T-cell (primary cell): ENCODE data around the gene GALNT11. TPM values are rescaled to one million over a fixed set of nuclear protein-coding genes. Genes with fewer than 3 reads are reported as not detected.

Experiments
- ATAC-seq, 4 experiments: fragments of 200-7000 bp in 3 of 4; fragments of 150-1000 bp in 1 of 4; cut with Tn5 transposase; replicated peaks in 1 of 4; 1 replicate in 3 of 4; 2 replicates in 1 of 4; pipeline ENCODE4 v1.10.0; 2021; ENCODE audit warnings: moderate library complexity in 3 of 4, mild to moderate bottlenecking in 2 of 4, moderate number of reproducible peaks in 1 of 4
- CTCF ChIA-PET, 2 donors: fragments of 300-600 bp; sonication (Branson Sonifier 250); formaldehyde crosslinking; loops; one replicate each; lab custom pipeline; 2022; ENCODE audit warnings: antibody characterized with exemption in 2 of 2; lab: Charles Lee
- POLR2A ChIA-PET, 2 donors: fragments of 300-600 bp; sonication (Branson Sonifier 250); formaldehyde crosslinking; loops; one replicate each; lab custom pipeline; 2022; ENCODE audit warnings: antibody characterized with exemption in 2 of 2; lab: Charles Lee
- DNase-seq, 35 experiments: peaks; one replicate each; pipeline versions ENCODE4 v3.0.0 to v3.0.0-alpha.2; 2013 to 2023
- H3K27ac ChIP-seq: one replicate; pipeline ENCODE4 v1.5.1; 2013; ENCODE audit warnings: low read length
- H3K27me3 ChIP-seq, 2 experiments: replicated peaks in 1 of 2; 1 replicate in 1 of 2; 2 replicates in 1 of 2; pipeline versions ENCODE4 v1.6.1 to v1.7.0; 2013; ENCODE audit warnings: low read length in 1 of 2, mixed read lengths in 1 of 2; ENCODE audit not compliant: control insufficient read depth in 2 of 2, insufficient read depth in 2 of 2; ENCODE audit errors: extremely low read depth in 1 of 2
- H3K36me3 ChIP-seq, 2 donors: 1 replicate in 1 of 2; 2 replicates in 1 of 2; pipeline versions ENCODE4 v1.6.1 to v1.7.0; 2013; ENCODE audit warnings: low read length in 1 of 2; ENCODE audit not compliant: control insufficient read depth in 2 of 2, insufficient read depth in 1 of 2; ENCODE audit errors: extremely low read depth in 1 of 2
- H3K4me1 ChIP-seq, 2 experiments: 1 replicate in 1 of 2; 2 replicates in 1 of 2; pipeline versions ENCODE4 v1.6.1 to v1.7.0; 2013; ENCODE audit warnings: low read length in 2 of 2, mixed read lengths in 1 of 2; ENCODE audit not compliant: insufficient read depth in 2 of 2, control insufficient read depth in 1 of 2; ENCODE audit errors: extremely low read depth in 1 of 2
- H3K4me3 ChIP-seq, 2 donors: 1 replicate in 1 of 2; 2 replicates in 1 of 2; pipeline versions ENCODE4 v1.5.1 to v1.7.0; 2013; ENCODE audit warnings: mild to moderate bottlenecking in 2 of 2, low read length in 1 of 2, moderate library complexity in 1 of 2; ENCODE audit not compliant: control insufficient read depth in 1 of 2; ENCODE audit errors: extremely low read depth in 1 of 2
- H3K9me3 ChIP-seq: 2 replicates; pipeline ENCODE4 v1.7.0; 2013
- H3K27ac Mint-ChIP-seq, 2 donors: one replicate each; pipeline ENCODE4 v1.8.0; 2020 to 2021; ENCODE audit warnings: mild to moderate bottlenecking in 2 of 2, mixed read lengths in 2 of 2
- H3K27me3 Mint-ChIP-seq, 2 donors: one replicate each; pipeline ENCODE4 v1.8.0; 2021 to 2022; ENCODE audit warnings: mixed read lengths in 2 of 2
- H3K36me3 Mint-ChIP-seq: one replicate; pipeline ENCODE4 v1.8.0; 2021; ENCODE audit warnings: mixed read lengths
- H3K4me1 Mint-ChIP-seq, 3 donors: one replicate each; pipeline ENCODE4 v1.8.0; 2020 to 2022; ENCODE audit warnings: mixed read lengths in 3 of 3, mild to moderate bottlenecking in 1 of 3
- H3K4me3 Mint-ChIP-seq, 3 donors: one replicate each; pipeline ENCODE4 v1.8.0; 2020 to 2022; ENCODE audit warnings: mild to moderate bottlenecking in 3 of 3, mixed read lengths in 3 of 3, moderate library complexity in 3 of 3
- H3K9me3 Mint-ChIP-seq, 3 donors: one replicate each; pipeline ENCODE4 v1.8.0; 2020 to 2022; ENCODE audit warnings: mixed read lengths in 3 of 3
- WGBS: methylation state at CpG from one replicate; pipeline ENCODE4 v1.1.5; 2013; ENCODE audit warnings: missing lambda C conversion rate; ENCODE audit not compliant: insufficient coverage; 5-methylcytosine and 5-hydroxymethylcytosine counted together
- total RNA-seq, 35 experiments: library from RNA in 6 of 35; stranded (reverse) in 6 of 35; fragments of 120-200 nt in 1 of 35; gene quantifications; one replicate each; pipeline versions ENCODE4 v1.2.1 to v1.2.4 and lab custom pipeline; 2013 to 2026

The GALNT11 gene
- total RNA-seq, 5 donors from 2014 or later (not counting 1 experiment from before 2014, with no cell fraction given), result 20.4 to 28.2 (median 24.0) TPM

- POLR2A ChIA-PET, result no interaction called here
These were observed 103.4 kb downstream of the GALNT11 start for GRCh38 chr7:152128741-152129461.

GRCh38 chr7:152129682-152130081 is 104.2 kb downstream of the GALNT11 start:
- peaks cover 5 to 44% of the 10 kb centered on the region in 2 donors for H3K36me3 ChIP-seq
- no peaks in the 10 kb centered on the region for H3K9me3 ChIP-seq
- no peaks in the 10 kb centered on the region for H3K27me3 ChIP-seq
- WGBS, result no CpG with 5 or more reads among the region's 7 CpGs
- H3K27ac ChIP-seq, result no peak overlapping the region
- DNase-seq, result no peak
- H3K36me3 Mint-ChIP-seq, result peaks cover 46% of the 10 kb centered on the region
- peaks cover 4 to 5% (median 5%) of the 10 kb centered on the region in 3 donors for H3K9me3 Mint-ChIP-seq
- no peaks in the 10 kb centered on the region for H3K27me3 Mint-ChIP-seq
- no peak overlapping the region for H3K4me3 Mint-ChIP-seq
- ATAC-seq, result no peak
- H3K4me1 Mint-ChIP-seq, result peaks cover 0 to 11% (median 0%) of the 10 kb centered on the region in 3 donors
- H3K4me1 ChIP-seq, result no peaks in the 10 kb centered on the region
- no peak overlapping the region for H3K27ac Mint-ChIP-seq
- CTCF ChIA-PET, result no interaction called here
- H3K4me3 ChIP-seq, result no peak overlapping the region
- POLR2A ChIA-PET, result no interaction called here

More at GRCh38 chr7:152128741-152129461, 103.4 kb downstream of the GALNT11 start:
- Histone ChIP-seq H3K4me3 (no peak overlapping the region), H3K27ac (no peak overlapping the region), H3K4me1 (no peaks in the 10 kb centered on the region), H3K27me3 (no peaks in the 10 kb centered on the region), H3K36me3 (peaks cover 5 to 47% of the 10 kb centered on the region in 2 donors), H3K9me3 (no peaks in the 10 kb centered on the region)
- WGBS, result 98% methylated on average over 58 of the region's 60 CpGs
- Mint-ChIP-seq H3K4me1 (peaks cover 0 to 11% (median 0%) of the 10 kb centered on the region in 3 donors), H3K27me3 (no peaks in the 10 kb centered on the region), H3K27ac (no peak overlapping the region), H3K4me3 (no peak overlapping the region), H3K9me3 (peaks cover 10 to 11% (median 11%) of the 10 kb centered on the region in 3 donors), H3K36me3 (peaks cover 52% of the 10 kb centered on the region)
- ATAC-seq (peak in 2 of 4 experiments; percentile 19 to 20), DNase-seq (no peak)
- CTCF ChIA-PET, result no interaction called here

DNA sequence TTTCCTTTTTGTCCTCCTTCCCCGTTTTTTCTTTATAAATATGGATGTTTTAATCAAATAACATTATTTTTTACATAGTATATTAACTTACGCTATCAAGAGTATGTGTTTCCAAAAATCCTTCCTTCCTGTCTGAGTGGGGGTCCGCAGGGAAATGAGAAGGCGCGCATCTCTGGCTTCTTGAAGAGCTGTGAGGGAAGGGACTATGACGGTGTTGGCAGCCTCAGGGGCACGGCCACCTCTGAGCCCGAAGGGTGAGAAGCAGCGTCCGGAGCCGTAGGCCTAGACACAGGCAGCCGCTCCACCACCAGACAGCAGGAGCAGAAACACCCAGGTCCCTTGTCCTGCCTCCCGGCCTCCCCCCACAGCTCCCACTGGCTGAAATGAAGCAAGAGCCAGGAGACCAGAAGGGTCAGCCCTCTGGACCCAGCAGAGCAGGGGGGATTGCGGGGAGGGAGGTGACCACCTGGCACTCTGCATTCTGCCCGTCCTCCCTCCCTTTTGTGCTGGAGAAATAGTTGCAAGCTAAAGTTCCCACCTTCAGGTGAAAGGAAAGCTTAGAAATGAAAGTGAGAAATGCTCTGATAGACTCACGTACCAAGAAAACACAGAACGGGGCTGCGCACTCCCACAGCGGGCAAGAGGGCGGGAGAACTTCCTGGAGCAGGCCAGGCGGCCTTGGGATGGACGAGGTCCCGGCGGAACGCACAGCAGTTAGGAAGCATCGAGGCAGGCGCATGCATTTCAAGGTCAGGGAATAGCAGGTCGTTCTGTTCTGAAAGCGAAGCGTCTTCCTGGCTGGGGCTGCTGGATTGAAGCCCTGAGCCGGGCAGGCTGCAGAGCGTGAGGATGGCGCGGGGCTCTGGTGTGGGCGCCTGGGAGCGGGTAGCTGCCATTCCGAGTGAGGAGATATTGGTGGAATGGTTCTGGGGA is 105.5 kb downstream of the GALNT11 start:
- peak overlapping the region; percentile 28 to 53 for H3K27ac Mint-ChIP-seq
- peaks cover 36% of the 10 kb centered on the region for H3K36me3 Mint-ChIP-seq
- H3K27ac ChIP-seq, result no peak overlapping the region
- no peak for DNase-seq
- no peaks in the 10 kb centered on the region for H3K9me3 ChIP-seq
- H3K27me3 Mint-ChIP-seq, result no peaks in the 10 kb centered on the region
- peaks cover 5 to 44% of the 10 kb centered on the region in 2 donors for H3K36me3 ChIP-seq
- CTCF ChIA-PET, result no interaction called here
- H3K4me1 Mint-ChIP-seq, result peaks cover 0 to 11% (median 0%) of the 10 kb centered on the region in 3 donors
- no peak for ATAC-seq
- no peak overlapping the region for H3K4me3 ChIP-seq
- no peak overlapping the region for H3K4me3 Mint-ChIP-seq
- 98% methylated on average over 34 of the region's 37 CpGs for WGBS
- no peaks in the 10 kb centered on the region for H3K9me3 Mint-ChIP-seq
- no peaks in the 10 kb centered on the region for H3K4me1 ChIP-seq
- no peaks in the 10 kb centered on the region for H3K27me3 ChIP-seq
- POLR2A ChIA-PET, result no interaction called here

- Histone ChIP-seq H3K4me1 (no peaks in the 10 kb centered on the region), H3K27ac (no peak overlapping the region), H3K27me3 (no peaks in the 10 kb centered on the region), H3K4me3 (no peak overlapping the region), H3K36me3 (peaks cover 7 to 51% of the 10 kb centered on the region in 2 donors), H3K9me3 (no peaks in the 10 kb centered on the region)
- CTCF ChIA-PET, result no interaction called here
- H3K4me3 Mint-ChIP-seq, result no peak overlapping the region
- H3K4me1 Mint-ChIP-seq, result peaks cover 0 to 11% (median 0%) of the 10 kb centered on the region in 3 donors
- no peak for ATAC-seq
- WGBS, result 96% methylated on average over 12 of the region's 12 CpGs
- H3K9me3 Mint-ChIP-seq, result no peaks in the 10 kb centered on the region
- peaks cover 34% of the 10 kb centered on the region for H3K36me3 Mint-ChIP-seq
- no peaks in the 10 kb centered on the region for H3K27me3 Mint-ChIP-seq
- DNase-seq, result no peak
- POLR2A ChIA-PET, result no interaction called here
- no peak overlapping the region for H3K27ac Mint-ChIP-seq
These were observed 106.6 kb downstream of the GALNT11 start for GRCh38 chr7:152131981-152132494.

- Histone ChIP-seq H3K27me3 (no peaks in the 10 kb centered on the region), H3K9me3 (no peaks in the 10 kb centered on the region), H3K27ac (no peak overlapping the region), H3K4me1 (no peaks in the 10 kb centered on the region), H3K36me3 (peaks cover 11 to 58% of the 10 kb centered on the region in 2 donors), H3K4me3 (no peak overlapping the region)
- DNase-seq, result no peak
- Mint-ChIP-seq H3K27ac (no peak overlapping the region), H3K4me1 (peaks cover 0 to 6% (median 0%) of the 10 kb centered on the region in 3 donors), H3K9me3 (no peaks in the 10 kb centered on the region), H3K4me3 (no peak overlapping the region), H3K27me3 (no peaks in the 10 kb centered on the region), H3K36me3 (peaks cover 31% of the 10 kb centered on the region)
- CTCF ChIA-PET, result no interaction called here
- POLR2A ChIA-PET, result no interaction called here
- no peak for ATAC-seq
- 100% methylated on average over 3 of the region's 5 CpGs for WGBS
These were observed 107.3 kb downstream of the GALNT11 start for GRCh38 chr7:152132812-152133211.

GRCh38 chr7:152133804-152134203 is 108.3 kb downstream of the GALNT11 start:
- Histone ChIP-seq H3K36me3 (peaks cover 11 to 60% of the 10 kb centered on the region in 2 donors), H3K27me3 (no peaks in the 10 kb centered on the region), H3K4me3 (no peak overlapping the region), H3K9me3 (no peaks in the 10 kb centered on the region), H3K4me1 (no peaks in the 10 kb centered on the region), H3K27ac (no peak overlapping the region)
- Mint-ChIP-seq H3K4me3 (no peak overlapping the region), H3K27ac (peak overlapping the region; percentile 43 to 66), H3K9me3 (no peaks in the 10 kb centered on the region), H3K27me3 (no peaks in the 10 kb centered on the region), H3K36me3 (peaks cover 36% of the 10 kb centered on the region), H3K4me1 (peaks cover 0 to 5% (median 0%) of the 10 kb centered on the region in 3 donors)
- no peak for DNase-seq
- POLR2A ChIA-PET, result no interaction called here
- ATAC-seq, result no peak
- WGBS, result 94% methylated on average over 13 of the region's 13 CpGs
- CTCF ChIA-PET, result interaction anchor here in 1 of 2 donors (0.5 kb wide), 1 partner anchor 18 kb away, joined by 15 read pairs; no protein-coding TSS in a partner anchor
